Measurements from ENCODE around the gene TMEM132D. TPM values are rescaled to one million over a fixed set of nuclear protein-coding genes. Genes with fewer than 3 reads are reported as not detected.

Gene TMEM132D
- total and polyA plus RNA-seq, 8 donors = 0.26 to 2.5 (median 0.88) TPM; not detected in 1

GRCh38 chr12:129269756-129270495 is 633.9 kb downstream of the TMEM132D start:
- ATAC-seq = no peak
- intact Hi-C loops (cut with DNase I) = no loop called here
- H3K36me3 ChIP-seq = no peaks in the 10 kb centered on the region
- no peak overlapping the region for H3K27ac ChIP-seq
- no peaks in the 10 kb centered on the region for H3K27me3 ChIP-seq
- TF ChIP-seq, protein P1, sequence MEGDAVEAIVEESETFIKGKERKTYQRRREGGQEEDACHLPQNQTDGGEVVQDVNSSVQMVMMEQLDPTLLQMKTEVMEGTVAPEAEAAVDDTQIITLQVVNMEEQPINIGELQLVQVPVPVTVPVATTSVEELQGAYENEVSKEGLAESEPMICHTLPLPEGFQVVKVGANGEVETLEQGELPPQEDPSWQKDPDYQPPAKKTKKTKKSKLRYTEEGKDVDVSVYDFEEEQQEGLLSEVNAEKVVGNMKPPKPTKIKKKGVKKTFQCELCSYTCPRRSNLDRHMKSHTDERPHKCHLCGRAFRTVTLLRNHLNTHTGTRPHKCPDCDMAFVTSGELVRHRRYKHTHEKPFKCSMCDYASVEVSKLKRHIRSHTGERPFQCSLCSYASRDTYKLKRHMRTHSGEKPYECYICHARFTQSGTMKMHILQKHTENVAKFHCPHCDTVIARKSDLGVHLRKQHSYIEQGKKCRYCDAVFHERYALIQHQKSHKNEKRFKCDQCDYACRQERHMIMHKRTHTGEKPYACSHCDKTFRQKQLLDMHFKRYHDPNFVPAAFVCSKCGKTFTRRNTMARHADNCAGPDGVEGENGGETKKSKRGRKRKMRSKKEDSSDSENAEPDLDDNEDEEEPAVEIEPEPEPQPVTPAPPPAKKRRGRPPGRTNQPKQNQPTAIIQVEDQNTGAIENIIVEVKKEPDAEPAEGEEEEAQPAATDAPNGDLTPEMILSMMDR (IDR thresholded peaks at IDR 0.05) = no peak
- no peak for DNase-seq
- H3K4me3 ChIP-seq = no peak overlapping the region
- peaks cover 0 to 25% of the 10 kb centered on the region in 2 donors for H3K9me3 ChIP-seq
- H3K4me1 ChIP-seq = no peaks in the 10 kb centered on the region

- H3K4me1 ChIP-seq = no peaks in the 10 kb centered on the region
- H3K27me3 ChIP-seq = no peaks in the 10 kb centered on the region
- H3K27ac ChIP-seq = no peak overlapping the region
- peaks cover 0 to 22% of the 10 kb centered on the region in 2 donors for H3K9me3 ChIP-seq
- H3K36me3 ChIP-seq = no peaks in the 10 kb centered on the region
- ATAC-seq (no peak), DNase-seq (no peak)
- intact Hi-C loops (cut with DNase I) = no loop called here
- TF ChIP-seq, protein P1 (IDR thresholded peaks at IDR 0.05) = no peak
- H3K4me3 ChIP-seq = no peak overlapping the region
Measured at GRCh38 chr12:129258781-129259318, 645.0 kb downstream of the TMEM132D start.

GRCh38 chr12:129257524-129257923 is 646.3 kb downstream of the TMEM132D start:
- TF ChIP-seq, protein P1 (IDR thresholded peaks at IDR 0.05) = no peak
- intact Hi-C loops (cut with DNase I) = no loop called here
- no peak for DNase-seq
- H3K9me3 ChIP-seq = peaks cover 0 to 13% of the 10 kb centered on the region in 2 donors
- no peak for ATAC-seq
- no peaks in the 10 kb centered on the region for H3K4me1 ChIP-seq
- no peaks in the 10 kb centered on the region for H3K36me3 ChIP-seq
- H3K4me3 ChIP-seq = no peak overlapping the region
- H3K27me3 ChIP-seq = no peaks in the 10 kb centered on the region
- no peak overlapping the region for H3K27ac ChIP-seq

GRCh38 chr12:129246630-129247029 is 657.2 kb downstream of the TMEM132D start:
- Histone ChIP-seq H3K27ac (no peak overlapping the region), H3K27me3 (no peaks in the 10 kb centered on the region), H3K9me3 (peaks cover 0 to 9% of the 10 kb centered on the region in 2 donors), H3K4me1 (no peaks in the 10 kb centered on the region), H3K4me3 (no peak overlapping the region), H3K36me3 (no peaks in the 10 kb centered on the region)
- ATAC-seq (no peak), DNase-seq (no peak)
- TF ChIP-seq, protein P1 (IDR thresholded peaks at IDR 0.05) = no peak
- intact Hi-C loops (cut with DNase I) = no loop called here

DNA sequence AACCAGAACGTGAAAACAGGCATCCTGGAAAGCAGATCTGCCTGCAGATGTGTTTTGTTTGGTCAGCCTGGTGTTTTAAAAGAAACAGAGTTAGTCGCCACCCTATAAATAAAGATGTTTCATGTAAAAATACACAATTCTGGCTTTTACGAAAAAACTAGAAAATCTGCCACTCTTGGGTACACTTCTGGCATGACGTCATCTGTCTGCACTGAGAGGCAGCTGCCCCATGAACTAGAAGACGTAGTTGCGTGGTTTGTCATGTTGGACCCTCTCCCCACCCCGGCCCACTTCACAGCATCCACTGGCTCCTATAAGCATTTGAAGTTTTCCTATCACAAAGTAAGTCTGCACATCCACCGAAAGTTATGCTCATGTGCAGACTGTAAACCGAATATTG is 658.1 kb downstream of the TMEM132D start:
- intact Hi-C loops (cut with DNase I) = no loop called here
- H3K36me3 ChIP-seq = no peaks in the 10 kb centered on the region
- no peak for DNase-seq
- H3K27me3 ChIP-seq = no peaks in the 10 kb centered on the region
- TF ChIP-seq, protein P1 (IDR thresholded peaks at IDR 0.05) = no peak
- H3K27ac ChIP-seq = no peak overlapping the region
- peaks cover 0 to 7% of the 10 kb centered on the region in 2 donors for H3K9me3 ChIP-seq
- no peaks in the 10 kb centered on the region for H3K4me1 ChIP-seq
- H3K4me3 ChIP-seq = no peak overlapping the region
- no peak for ATAC-seq
